Nephron (organoid): Measurements from ENCODE around the gene KAT2A.

Source experiments
- H3K27ac Mint-ChIP-seq, 3 experiments: 2 replicates each; pipeline ENCODE4 v1.8.0; 2020; ENCODE audit warnings: mixed read lengths in 3 of 3, mild to moderate bottlenecking in 2 of 3, moderate library complexity in 1 of 3
- H3K27me3 Mint-ChIP-seq: 2 replicates; pipeline ENCODE4 v1.8.0; 2021; ENCODE audit warnings: low read depth, mild to moderate bottlenecking, moderate library complexity, mixed read lengths
- H3K36me3 Mint-ChIP-seq: 2 replicates; pipeline ENCODE4 v1.8.0; 2020; ENCODE audit warnings: low read depth, mixed read lengths
- H3K4me1 Mint-ChIP-seq: 2 replicates; pipeline ENCODE4 v1.8.0; 2020; ENCODE audit warnings: mixed read lengths
- H3K4me3 Mint-ChIP-seq, 3 experiments: 2 replicates each; pipeline ENCODE4 v1.8.0; 2020; ENCODE audit warnings: mild to moderate bottlenecking in 3 of 3, mixed read lengths in 3 of 3, moderate library complexity in 2 of 3
- H3K9me3 Mint-ChIP-seq: 2 replicates; pipeline ENCODE4 v1.8.0; 2020; ENCODE audit warnings: mixed read lengths
- TF ChIP-seq, protein P1 (sequence below), 3 experiments: fragments of 200-600 bp; sonication (generic); IDR thresholded peaks; one replicate each; pipeline ENCODE4 v1.5.0; 2021; ENCODE audit warnings: antibody characterized with exemption in 3 of 3; ENCODE audit not compliant: unreplicated experiment in 3 of 3

Gene KAT2A

GRCh38 chr17:42106009-42106408 is 15.2 kb downstream of the KAT2A start:
- Mint-ChIP-seq H3K27me3 (peaks cover 32% of the 10 kb centered on the region), H3K27ac (no peak overlapping the region), H3K36me3 (no peaks in the 10 kb centered on the region), H3K4me3 (no peak overlapping the region), H3K4me1 (no peaks in the 10 kb centered on the region), H3K9me3 (no peaks in the 10 kb centered on the region)
- TF ChIP-seq, protein P1, sequence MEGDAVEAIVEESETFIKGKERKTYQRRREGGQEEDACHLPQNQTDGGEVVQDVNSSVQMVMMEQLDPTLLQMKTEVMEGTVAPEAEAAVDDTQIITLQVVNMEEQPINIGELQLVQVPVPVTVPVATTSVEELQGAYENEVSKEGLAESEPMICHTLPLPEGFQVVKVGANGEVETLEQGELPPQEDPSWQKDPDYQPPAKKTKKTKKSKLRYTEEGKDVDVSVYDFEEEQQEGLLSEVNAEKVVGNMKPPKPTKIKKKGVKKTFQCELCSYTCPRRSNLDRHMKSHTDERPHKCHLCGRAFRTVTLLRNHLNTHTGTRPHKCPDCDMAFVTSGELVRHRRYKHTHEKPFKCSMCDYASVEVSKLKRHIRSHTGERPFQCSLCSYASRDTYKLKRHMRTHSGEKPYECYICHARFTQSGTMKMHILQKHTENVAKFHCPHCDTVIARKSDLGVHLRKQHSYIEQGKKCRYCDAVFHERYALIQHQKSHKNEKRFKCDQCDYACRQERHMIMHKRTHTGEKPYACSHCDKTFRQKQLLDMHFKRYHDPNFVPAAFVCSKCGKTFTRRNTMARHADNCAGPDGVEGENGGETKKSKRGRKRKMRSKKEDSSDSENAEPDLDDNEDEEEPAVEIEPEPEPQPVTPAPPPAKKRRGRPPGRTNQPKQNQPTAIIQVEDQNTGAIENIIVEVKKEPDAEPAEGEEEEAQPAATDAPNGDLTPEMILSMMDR (IDR thresholded peaks at IDR 0.05; ENCODE audit: unreplicated experiment in 3 of 3) = no peak

DNA sequence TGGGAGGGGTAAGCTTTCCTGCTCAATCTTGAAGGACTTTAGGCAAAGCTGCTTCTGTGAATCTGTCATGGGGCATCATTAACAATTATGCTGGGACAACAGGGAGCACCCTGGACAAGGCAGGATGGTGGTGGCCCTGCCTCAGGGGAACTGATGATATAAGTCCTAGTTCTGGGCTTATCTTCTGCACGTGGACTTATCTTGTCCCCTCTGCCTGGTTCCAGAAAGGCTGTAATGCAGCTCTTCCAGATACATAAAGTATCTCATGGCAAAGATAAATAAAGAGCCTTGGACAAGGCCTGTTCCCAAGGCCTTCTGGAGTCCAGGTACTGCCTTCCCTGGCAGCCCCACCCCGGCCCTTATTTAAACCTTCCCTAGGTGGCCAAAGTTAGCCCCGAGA is 16.9 kb downstream of the KAT2A start:
- Mint-ChIP-seq H3K4me1 (peaks cover 2% of the 10 kb centered on the region), H3K27me3 (peaks cover 42% of the 10 kb centered on the region), H3K36me3 (no peaks in the 10 kb centered on the region), H3K4me3 (no peak overlapping the region), H3K27ac (no peak overlapping the region), H3K9me3 (no peaks in the 10 kb centered on the region)
- TF ChIP-seq, protein P1 (IDR thresholded peaks at IDR 0.05; ENCODE audit: unreplicated experiment in 3 of 3) = no peak

DNA sequence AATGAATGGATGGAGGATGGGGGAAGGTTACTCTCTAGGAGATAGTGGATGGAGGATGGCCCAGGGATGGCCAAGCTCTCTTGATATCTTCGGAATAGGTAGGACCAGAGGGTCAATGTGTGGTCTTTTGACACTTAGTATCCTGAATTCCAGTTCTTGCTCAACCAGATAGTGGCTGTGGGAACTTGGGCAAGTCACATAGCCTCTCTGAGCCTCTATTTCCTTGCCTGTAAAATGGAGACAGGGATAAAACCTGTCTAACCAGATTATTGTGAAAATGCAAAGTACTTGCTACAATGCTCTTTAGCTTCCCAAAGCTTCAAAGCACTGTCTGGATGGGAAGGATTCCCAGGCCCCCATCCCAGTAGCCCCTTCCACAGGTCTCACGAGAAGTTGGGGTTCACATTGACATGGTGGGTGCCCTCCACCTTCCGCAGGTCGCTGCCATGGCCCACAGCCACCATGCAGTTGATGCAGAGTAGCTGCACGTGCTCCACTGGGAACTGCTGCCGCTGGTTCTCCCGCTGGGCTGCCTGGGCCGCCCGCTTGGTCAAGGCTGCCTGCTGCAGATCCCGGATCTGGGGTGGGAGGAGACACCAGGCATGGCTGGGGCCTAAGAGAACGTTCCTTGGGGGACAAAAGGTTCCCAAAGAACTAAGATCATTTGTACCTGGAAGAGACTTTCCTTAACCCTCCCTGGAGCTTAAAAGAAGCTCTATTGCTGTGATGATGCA is 17.8 kb downstream of the KAT2A start:
- TF ChIP-seq, protein P1 (IDR thresholded peaks at IDR 0.05; ENCODE audit: unreplicated experiment in 3 of 3) = no peak
- H3K9me3 Mint-ChIP-seq = no peaks in the 10 kb centered on the region
- no peaks in the 10 kb centered on the region for H3K36me3 Mint-ChIP-seq
- no peak overlapping the region for H3K4me3 Mint-ChIP-seq
- H3K27ac Mint-ChIP-seq = no peak overlapping the region
- peaks cover 9% of the 10 kb centered on the region for H3K4me1 Mint-ChIP-seq
- H3K27me3 Mint-ChIP-seq = peaks cover 50% of the 10 kb centered on the region

- TF ChIP-seq, protein P1 (IDR thresholded peaks at IDR 0.05; ENCODE audit: unreplicated experiment in 3 of 3) = peak; percentile 62 to 71 (median 65)
- no peaks in the 10 kb centered on the region for H3K9me3 Mint-ChIP-seq
- H3K27me3 Mint-ChIP-seq = peaks cover 55% of the 10 kb centered on the region
- no peak overlapping the region for H3K4me3 Mint-ChIP-seq
- H3K4me1 Mint-ChIP-seq = peaks cover 14% of the 10 kb centered on the region
- no peaks in the 10 kb centered on the region for H3K36me3 Mint-ChIP-seq
- H3K27ac Mint-ChIP-seq = no peak overlapping the region
Measured at GRCh38 chr17:42101513-42102292, 19.5 kb downstream of the KAT2A start.

GRCh38 chr17:42098730-42099399 is 22.3 kb downstream of the KAT2A start:
- Mint-ChIP-seq H3K27me3 (peaks cover 55% of the 10 kb centered on the region), H3K36me3 (no peaks in the 10 kb centered on the region), H3K9me3 (no peaks in the 10 kb centered on the region), H3K4me1 (peaks cover 19% of the 10 kb centered on the region), H3K4me3 (peak overlapping the region in 2 of 3 experiments; percentile 56 to 68), H3K27ac (peak overlapping the region in 1 of 3 experiments; percentile 66)
- TF ChIP-seq, protein P1 (IDR thresholded peaks at IDR 0.05; ENCODE audit: unreplicated experiment in 3 of 3) = no peak
